GM12878 (cell line): Measurements from ENCODE around the gene COX4I2.

Experiments
- CTCF ChIP-seq, 3 experiments: IDR thresholded peaks in 2 of 3; conservative IDR thresholded peaks in 1 of 3; 2 replicates each; pipeline ENCODE4 v1.5.1; 2011; ENCODE audit warnings: low read depth in 3 of 3, low read length in 3 of 3, mild to moderate bottlenecking in 3 of 3, control low read depth in 2 of 3, moderate library complexity in 2 of 3, inconsistent platforms in 1 of 3, mixed read lengths in 1 of 3; ENCODE audit not compliant: control insufficient read depth in 2 of 3, insufficient read depth in 1 of 3; ENCODE audit errors: extremely low read depth in 1 of 3
- MEF2A ChIP-seq: IDR thresholded peaks from 2 replicates; pipeline ENCODE4 v1.6.1; 2011; ENCODE audit warnings: low read depth, mild to moderate bottlenecking, low read length, moderate library complexity; ENCODE audit not compliant: insufficient read depth

GRCh38 chr20:31594002-31594557, 43.6 kb upstream of the COX4I2 start:
- TF ChIP-seq CTCF (IDR thresholded peaks at IDR 0.05 in 2 of 3, conservative IDR thresholded peaks at IDR 0.05 in 1 of 3; ENCODE audit: control insufficient read depth in 2 of 3, extremely low read depth in 1 of 3, insufficient read depth in 1 of 3, low read depth in 3 of 3, low read length in 3 of 3) (no peak), MEF2A (no peak)
